ENCODE results near the gene OSBPL2.

DNA sequence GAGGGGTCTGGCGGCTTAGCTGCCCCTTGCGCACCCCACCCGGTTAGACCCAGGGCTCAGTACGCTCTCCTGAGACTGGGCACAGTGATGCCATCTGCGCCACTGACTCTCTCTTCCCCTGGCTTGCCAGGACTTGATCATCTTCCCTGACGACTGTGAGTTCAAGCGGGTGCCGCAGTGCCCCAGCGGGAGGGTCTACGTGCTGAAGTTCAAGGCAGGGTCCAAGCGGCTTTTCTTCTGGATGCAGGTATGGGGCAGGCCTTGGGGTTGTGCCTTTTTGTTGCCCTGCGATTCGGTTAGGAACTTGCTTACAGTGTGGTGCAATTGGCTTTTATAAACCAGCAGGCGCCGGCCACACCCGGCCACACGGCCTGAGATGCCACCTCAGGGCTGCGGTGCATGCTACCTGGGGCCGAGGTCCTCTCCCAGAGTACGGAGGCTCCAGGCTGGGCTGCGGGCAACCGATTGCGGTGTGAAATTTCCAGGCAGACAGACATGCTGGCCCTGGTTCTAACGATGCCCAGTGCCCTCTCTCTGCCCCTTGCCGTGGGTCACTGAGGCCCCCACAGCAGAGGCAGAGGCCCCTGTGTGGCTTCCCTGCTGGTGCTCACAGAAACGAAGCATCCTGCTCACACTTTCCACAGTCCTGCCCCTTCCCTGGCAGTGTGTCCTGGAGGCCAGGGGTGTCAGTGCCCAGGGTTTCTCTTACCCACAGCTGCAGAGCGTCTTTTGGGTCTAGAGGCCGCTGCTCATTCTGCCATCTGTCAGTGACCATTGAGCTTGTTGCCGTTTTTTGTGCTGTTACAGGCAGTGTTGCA, 66.2 kb downstream of the OSBPL2 start:
- no peak for TF ChIP-seq POLR2A (IDR thresholded peaks at IDR 0.05)
- TF ChIP-seq, protein P1, sequence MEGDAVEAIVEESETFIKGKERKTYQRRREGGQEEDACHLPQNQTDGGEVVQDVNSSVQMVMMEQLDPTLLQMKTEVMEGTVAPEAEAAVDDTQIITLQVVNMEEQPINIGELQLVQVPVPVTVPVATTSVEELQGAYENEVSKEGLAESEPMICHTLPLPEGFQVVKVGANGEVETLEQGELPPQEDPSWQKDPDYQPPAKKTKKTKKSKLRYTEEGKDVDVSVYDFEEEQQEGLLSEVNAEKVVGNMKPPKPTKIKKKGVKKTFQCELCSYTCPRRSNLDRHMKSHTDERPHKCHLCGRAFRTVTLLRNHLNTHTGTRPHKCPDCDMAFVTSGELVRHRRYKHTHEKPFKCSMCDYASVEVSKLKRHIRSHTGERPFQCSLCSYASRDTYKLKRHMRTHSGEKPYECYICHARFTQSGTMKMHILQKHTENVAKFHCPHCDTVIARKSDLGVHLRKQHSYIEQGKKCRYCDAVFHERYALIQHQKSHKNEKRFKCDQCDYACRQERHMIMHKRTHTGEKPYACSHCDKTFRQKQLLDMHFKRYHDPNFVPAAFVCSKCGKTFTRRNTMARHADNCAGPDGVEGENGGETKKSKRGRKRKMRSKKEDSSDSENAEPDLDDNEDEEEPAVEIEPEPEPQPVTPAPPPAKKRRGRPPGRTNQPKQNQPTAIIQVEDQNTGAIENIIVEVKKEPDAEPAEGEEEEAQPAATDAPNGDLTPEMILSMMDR (IDR thresholded peaks at IDR 0.05), result no peak

Measured in esophagus squamous epithelium (tissue), 4 donors.